Duodenal mucosa (tissue), 2 donors: ENCODE measurements around the gene CYLD.

ENCODE experiments used
- H3K27ac ChIP-seq: one replicate; pipeline ENCODE4 v1.7.0; 2013; ENCODE audit warnings: low read depth, low read length
- H3K27me3 ChIP-seq, 2 donors: one replicate each; pipeline ENCODE4 v1.7.0; 2013; ENCODE audit warnings: low read length in 2 of 2, control low read depth in 1 of 2; ENCODE audit not compliant: insufficient read depth in 2 of 2, control insufficient read depth in 1 of 2
- H3K36me3 ChIP-seq, 2 donors: one replicate each; pipeline ENCODE4 v1.7.0; 2013; ENCODE audit warnings: low read length in 2 of 2, control low read depth in 1 of 2; ENCODE audit not compliant: insufficient read depth in 2 of 2, control insufficient read depth in 1 of 2
- H3K4me1 ChIP-seq, 2 donors: one replicate each; pipeline ENCODE4 v1.7.0; 2013; ENCODE audit warnings: low read length in 2 of 2, control low read depth in 1 of 2; ENCODE audit not compliant: insufficient read depth in 2 of 2, control insufficient read depth in 1 of 2
- H3K4me3 ChIP-seq, 2 donors: one replicate each; pipeline ENCODE4 v1.7.0; 2013; ENCODE audit warnings: low read length in 2 of 2, low read depth in 1 of 2
- H3K9ac ChIP-seq, 2 donors: one replicate each; pipeline ENCODE4 v1.7.0; 2013; ENCODE audit warnings: low read length in 2 of 2, low read depth in 1 of 2
- H3K9me3 ChIP-seq, 2 donors: one replicate each; pipeline ENCODE4 v1.7.0; 2013; ENCODE audit warnings: low read length in 2 of 2, control low read depth in 1 of 2; ENCODE audit not compliant: control insufficient read depth in 1 of 2

Gene CYLD

DNA sequence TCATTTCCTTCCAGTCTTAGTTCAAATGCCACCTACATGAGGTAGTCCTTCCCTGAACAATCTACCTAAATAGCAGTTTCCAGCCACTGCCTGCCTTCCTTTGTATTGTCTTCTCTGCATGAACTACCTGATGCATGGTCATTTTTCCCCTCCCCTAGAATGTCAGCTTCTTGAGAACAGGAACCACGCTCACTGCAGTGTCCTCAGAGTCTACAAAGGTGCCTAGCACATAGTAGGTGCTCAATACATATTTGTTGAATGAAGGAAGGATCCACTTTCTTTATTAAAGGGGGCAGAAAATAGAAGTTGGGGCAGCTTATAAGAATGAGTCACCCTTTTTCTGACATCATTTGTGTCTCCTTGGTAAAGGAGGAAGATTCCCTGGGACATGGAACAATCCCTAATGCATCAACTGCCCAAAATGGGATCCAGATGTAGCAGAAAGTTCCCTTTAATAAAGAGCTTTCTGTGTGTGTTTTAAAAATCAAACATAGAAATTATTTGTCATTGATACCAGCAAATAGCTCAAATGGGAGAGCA lies 4.4 kb upstream of the CYLD start:
- no peaks in the 10 kb centered on the region for H3K27me3 ChIP-seq
- H3K27ac ChIP-seq: no peak overlapping the region
- no peak overlapping the region for H3K4me3 ChIP-seq
- H3K36me3 ChIP-seq: no peaks in the 10 kb centered on the region
- no peak overlapping the region for H3K9ac ChIP-seq
- no peaks in the 10 kb centered on the region for H3K9me3 ChIP-seq
- H3K4me1 ChIP-seq: peaks cover 5 to 7% of the 10 kb centered on the region in 2 donors

DNA sequence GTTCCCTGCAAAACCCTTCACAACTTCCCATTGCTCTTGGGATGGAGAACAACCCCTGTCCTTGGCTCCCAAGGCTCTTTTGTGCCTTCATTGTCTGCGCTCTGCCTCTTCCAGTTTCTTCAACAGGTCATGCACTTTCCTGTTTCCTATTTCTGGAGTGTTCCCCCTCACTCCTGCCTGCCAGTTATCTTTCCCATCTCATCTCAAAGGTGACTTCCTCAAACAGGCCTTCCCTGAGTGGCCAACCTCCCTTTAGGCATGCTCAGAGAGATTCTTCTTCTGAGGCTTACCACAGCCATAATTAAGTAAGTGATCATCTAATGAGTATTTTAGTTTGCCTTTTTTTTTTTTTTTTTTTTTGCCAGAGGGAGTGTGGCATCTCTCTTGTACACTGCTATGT lies 2.9 kb upstream of the CYLD start:
- Histone ChIP-seq H3K27ac (no peak overlapping the region), H3K27me3 (no peaks in the 10 kb centered on the region), H3K4me3 (no peak overlapping the region), H3K36me3 (no peaks in the 10 kb centered on the region), H3K9ac (no peak overlapping the region), H3K9me3 (no peaks in the 10 kb centered on the region), H3K4me1 (peaks cover 16 to 18% of the 10 kb centered on the region in 2 donors)

DNA sequence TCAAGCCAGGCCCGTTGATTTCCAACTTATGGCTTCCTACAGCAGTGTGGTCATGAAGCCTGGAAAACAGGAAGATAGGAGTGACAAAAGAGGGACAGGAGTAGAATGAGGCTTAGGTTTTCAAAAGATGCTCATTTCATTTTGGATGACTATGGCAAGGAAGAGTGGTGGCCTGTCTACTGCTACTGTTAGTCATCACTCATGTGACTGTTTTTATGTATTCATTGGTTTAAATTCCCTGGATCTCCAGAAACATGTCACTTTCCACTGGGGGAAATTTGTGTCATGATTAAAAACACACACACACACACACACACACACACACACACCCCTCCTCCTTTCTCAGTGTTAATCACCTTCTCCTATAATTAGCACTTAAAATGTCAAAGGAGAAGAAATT lies 1.1 kb upstream of the CYLD start:
- Histone ChIP-seq H3K27ac (no peak overlapping the region), H3K36me3 (peaks cover 6% of the 10 kb centered on the region in 2 donors), H3K9me3 (no peaks in the 10 kb centered on the region), H3K27me3 (no peaks in the 10 kb centered on the region), H3K9ac (no peak overlapping the region), H3K4me1 (peaks cover 18 to 26% of the 10 kb centered on the region in 2 donors), H3K4me3 (peak overlapping the region; percentile 72 to 76)

DNA sequence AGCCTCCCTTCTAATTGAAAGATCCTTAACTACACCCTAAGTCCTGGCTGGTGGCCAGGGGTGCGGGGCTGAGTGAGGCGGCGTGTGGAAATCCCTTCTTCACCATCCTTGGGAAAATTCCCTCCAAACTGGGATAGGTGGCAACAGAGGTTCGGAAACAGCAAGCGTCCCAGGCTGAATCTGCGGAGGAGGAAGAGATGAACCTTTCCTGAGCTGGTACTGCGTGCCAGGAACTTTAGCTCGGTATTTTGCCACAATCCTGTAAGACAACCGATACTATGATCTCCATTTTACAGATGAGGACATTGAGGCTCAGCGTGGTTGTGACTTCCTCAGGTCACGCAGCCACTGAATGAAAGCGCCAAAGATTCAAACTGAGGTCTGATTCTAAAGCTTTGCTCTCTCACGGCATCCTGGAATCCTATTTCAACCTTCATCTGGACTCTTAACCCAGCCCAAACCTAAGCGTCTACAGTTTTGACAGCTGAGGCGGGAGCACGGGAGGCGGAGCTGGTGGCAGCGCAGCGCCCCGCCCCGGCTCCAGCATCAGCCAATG lies 583 bp upstream of the CYLD start:
- H3K9ac ChIP-seq: peak overlapping the region; percentile 14 to 34
- peaks cover 18 to 26% of the 10 kb centered on the region in 2 donors for H3K4me1 ChIP-seq

DNA sequence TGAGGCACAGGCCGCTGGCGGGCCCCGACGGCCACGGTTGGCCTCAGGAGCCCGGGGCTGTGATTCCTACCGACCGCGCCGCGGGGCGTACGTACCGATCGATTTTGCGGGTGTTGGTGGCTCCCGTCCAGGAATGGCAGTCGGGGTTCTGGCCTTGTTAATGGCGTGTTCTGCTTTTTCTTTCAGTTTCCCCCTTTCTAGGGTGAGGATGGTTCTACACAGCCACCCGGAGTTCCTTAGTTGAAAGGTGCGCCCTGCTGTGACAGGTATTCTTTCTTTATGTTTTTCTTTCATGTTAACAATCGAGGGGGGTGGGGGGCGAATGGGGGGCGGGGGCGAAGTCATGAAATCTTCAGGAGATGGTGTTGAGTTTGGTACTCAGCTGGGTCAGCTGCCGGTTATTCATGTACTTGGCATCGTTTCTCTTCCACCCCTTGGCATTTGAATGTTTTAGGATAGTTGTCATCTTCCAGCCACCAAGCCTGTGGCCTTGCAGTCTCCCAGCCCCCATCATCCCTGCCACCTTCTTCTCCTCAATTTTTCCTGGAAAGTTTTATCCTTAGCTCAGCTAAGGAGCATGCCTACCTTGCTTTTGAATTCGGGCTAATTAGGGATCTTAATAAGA lies 802 bp downstream of the CYLD start:
- H3K9ac ChIP-seq: peak overlapping the region; percentile 58 to 92
- H3K4me3 ChIP-seq: peak overlapping the region; percentile 81 to 96
- H3K4me1 ChIP-seq: peaks cover 18 to 35% of the 10 kb centered on the region in 2 donors
- H3K9me3 ChIP-seq: no peaks in the 10 kb centered on the region
- H3K36me3 ChIP-seq: peaks cover 6% of the 10 kb centered on the region in 2 donors
- no peaks in the 10 kb centered on the region for H3K27me3 ChIP-seq
- peak overlapping the region; percentile 81 for H3K27ac ChIP-seq

More for the DNA sequence above, 583 bp upstream of the CYLD start:
- peaks cover 6% of the 10 kb centered on the region in 2 donors for H3K36me3 ChIP-seq
- H3K27ac ChIP-seq: peak overlapping the region; percentile 38
- H3K4me3 ChIP-seq: peak overlapping the region; percentile 72 to 76
- H3K9me3 ChIP-seq: no peaks in the 10 kb centered on the region
- no peaks in the 10 kb centered on the region for H3K27me3 ChIP-seq

DNA sequence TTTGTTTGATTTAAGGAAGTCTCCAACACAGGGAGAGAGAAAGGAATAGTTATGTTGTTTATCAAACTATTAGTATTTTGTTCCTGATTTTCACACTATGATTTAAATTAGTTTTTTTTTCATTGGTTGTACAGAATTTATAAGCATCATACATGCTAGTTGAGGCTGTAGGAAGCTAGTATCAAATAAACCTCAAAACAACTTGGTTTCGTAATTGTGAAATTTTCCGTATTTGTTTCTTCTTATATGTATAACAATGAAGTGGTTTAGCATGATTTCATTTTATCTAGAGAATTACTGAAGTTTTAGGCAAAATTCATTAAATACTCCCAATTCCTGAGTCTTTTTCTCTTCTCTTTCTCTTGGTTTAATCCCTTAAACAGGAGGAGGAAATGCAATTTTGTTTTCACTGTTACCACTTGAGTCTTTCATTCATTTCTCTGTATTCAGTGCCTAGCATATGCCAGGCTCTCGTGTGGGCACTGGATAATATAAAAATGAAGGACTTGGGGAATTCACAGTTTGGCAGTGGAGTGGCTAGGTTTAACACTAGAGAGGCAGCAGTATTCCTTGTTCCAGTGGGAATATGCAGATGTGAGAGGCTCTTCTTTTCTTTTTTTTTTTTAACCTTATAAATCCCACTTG lies 1.8 kb downstream of the CYLD start:
- peak overlapping the region in 1 of 2 donors; percentile 96 for H3K4me3 ChIP-seq
- no peaks in the 10 kb centered on the region for H3K9me3 ChIP-seq
- peak overlapping the region; percentile 55 to 92 for H3K9ac ChIP-seq
- peaks cover 6% of the 10 kb centered on the region in 2 donors for H3K36me3 ChIP-seq
- peaks cover 18 to 36% of the 10 kb centered on the region in 2 donors for H3K4me1 ChIP-seq
- no peaks in the 10 kb centered on the region for H3K27me3 ChIP-seq
- no peak overlapping the region for H3K27ac ChIP-seq

DNA sequence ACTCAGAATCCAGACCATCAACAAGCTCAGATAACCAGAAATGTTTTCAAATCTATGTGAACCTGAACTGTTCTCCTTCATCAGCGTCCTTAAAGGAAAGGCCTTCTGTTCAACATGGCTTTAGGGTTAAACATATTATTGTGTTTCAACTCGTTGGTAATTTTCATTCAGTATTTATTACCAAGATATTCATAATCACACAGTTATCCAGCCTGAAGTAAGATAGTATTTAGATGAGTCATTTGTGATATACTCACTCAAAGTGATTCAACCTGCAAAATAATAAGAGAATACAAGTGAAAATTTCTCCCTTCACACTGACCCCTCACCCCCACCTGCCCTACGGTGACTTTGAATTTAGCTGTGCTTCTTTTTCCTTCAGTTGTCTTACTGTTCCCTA lies 3.0 kb downstream of the CYLD start:
- Histone ChIP-seq H3K27ac (no peak overlapping the region), H3K27me3 (no peaks in the 10 kb centered on the region), H3K9me3 (no peaks in the 10 kb centered on the region), H3K4me3 (no peak overlapping the region), H3K9ac (peak overlapping the region in 1 of 2 donors; percentile 10), H3K4me1 (peaks cover 18 to 38% of the 10 kb centered on the region in 2 donors), H3K36me3 (peaks cover 6 to 8% of the 10 kb centered on the region in 2 donors)

DNA sequence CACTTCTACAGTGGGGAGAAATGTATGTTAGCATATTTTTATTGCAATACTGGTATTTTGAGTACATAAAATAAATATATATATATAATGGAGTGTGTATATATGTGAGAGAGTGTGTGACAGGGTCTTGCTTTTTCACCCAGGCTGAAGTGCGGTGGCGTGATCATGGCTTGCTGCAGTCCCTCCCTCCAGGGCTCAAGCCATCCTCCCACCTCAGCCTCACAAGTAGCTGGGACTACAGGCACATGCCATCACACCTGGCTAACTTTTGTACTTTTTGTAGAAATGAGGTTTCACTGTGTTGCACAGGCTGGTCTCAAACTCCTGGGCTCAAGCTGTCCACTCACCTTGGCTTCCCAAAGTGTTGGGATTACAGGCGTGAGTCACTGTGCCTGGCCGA lies 4.1 kb downstream of the CYLD start:
- no peaks in the 10 kb centered on the region for H3K27me3 ChIP-seq
- H3K4me1 ChIP-seq: peaks cover 16 to 43% of the 10 kb centered on the region in 2 donors
- no peaks in the 10 kb centered on the region for H3K9me3 ChIP-seq
- no peak overlapping the region for H3K27ac ChIP-seq
- peaks cover 6 to 14% of the 10 kb centered on the region in 2 donors for H3K36me3 ChIP-seq
- peak overlapping the region in 1 of 2 donors; percentile 17 for H3K4me3 ChIP-seq
- H3K9ac ChIP-seq: no peak overlapping the region

DNA sequence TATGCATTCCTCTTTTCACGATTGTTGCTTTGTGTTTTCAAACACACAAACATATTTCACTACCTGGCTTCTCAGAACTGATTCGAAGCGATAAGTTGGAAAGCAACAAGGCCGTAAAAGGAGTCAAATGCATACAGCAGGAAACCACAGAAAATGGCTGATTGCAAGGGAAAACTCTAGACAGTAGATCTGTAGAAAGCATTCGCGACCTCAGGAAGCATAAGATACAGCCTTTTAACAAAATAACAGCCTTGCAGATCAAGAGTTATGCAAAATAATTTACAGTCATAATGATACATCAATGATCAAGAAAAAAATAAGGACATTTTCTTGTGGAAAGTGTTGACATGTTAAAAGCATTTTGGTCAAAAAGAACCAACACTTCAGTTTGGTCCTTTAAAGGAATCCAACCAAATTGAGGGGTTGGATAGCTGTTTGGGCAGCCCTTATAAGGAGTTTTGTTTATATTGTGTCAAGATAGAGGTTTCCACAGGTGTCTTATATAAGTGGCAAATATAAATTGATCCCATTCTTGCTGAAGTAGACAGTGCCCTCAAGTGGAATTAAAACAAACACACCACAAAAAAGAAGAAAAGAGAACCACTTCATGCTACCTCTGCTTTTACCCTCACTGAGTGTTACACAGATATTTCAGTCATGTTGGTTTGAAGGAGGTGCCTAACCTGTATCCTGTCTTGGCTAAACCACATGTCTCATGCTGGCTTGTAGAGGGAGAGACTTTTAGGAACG lies 5.5 kb downstream of the CYLD start:
- no peak overlapping the region for H3K9ac ChIP-seq
- no peak overlapping the region for H3K4me3 ChIP-seq
- H3K4me1 ChIP-seq: peaks cover 11 to 38% of the 10 kb centered on the region in 2 donors
- H3K27me3 ChIP-seq: no peaks in the 10 kb centered on the region
- H3K9me3 ChIP-seq: no peaks in the 10 kb centered on the region
- H3K27ac ChIP-seq: no peak overlapping the region
- H3K36me3 ChIP-seq: peaks cover 11 to 14% of the 10 kb centered on the region in 2 donors
